DOHH2 (cell line): Measurements from ENCODE around the gene CRYBB3.

Experiments used
- H3F3A ChIP-seq: fragments of 200-600 bp; sonication (generic), shearing (Covaris generic); 2 replicates; pipeline ENCODE4 v1.6.0; 2016; ENCODE audit warnings: antibody characterized with exemption, mild to moderate bottlenecking; ENCODE audit not compliant: control insufficient read depth, insufficient read depth
- H3K27ac ChIP-seq: fragments of 200-600 bp; sonication (generic); 2 replicates; pipeline ENCODE4 v1.5.1; 2014; ENCODE audit warnings: low read depth, mild to moderate bottlenecking, low read length, moderate library complexity
- H3K27me3 ChIP-seq: fragments of 200-600 bp; sonication (generic); 2 replicates; pipeline ENCODE4 v1.6.1; 2014; ENCODE audit warnings: mild to moderate bottlenecking, low read length, mixed read lengths; ENCODE audit not compliant: control insufficient read depth
- H3K36me3 ChIP-seq: fragments of 200-600 bp; sonication (generic); 2 replicates; pipeline ENCODE4 v1.6.1; 2014; ENCODE audit warnings: mild to moderate bottlenecking, low read length, moderate library complexity, mixed read lengths; ENCODE audit not compliant: control insufficient read depth
- H3K4me1 ChIP-seq: fragments of 200-600 bp; sonication (generic); 2 replicates; pipeline ENCODE4 v1.6.1; 2014; ENCODE audit warnings: mild to moderate bottlenecking, low read length, mixed read lengths; ENCODE audit not compliant: control insufficient read depth
- H3K4me2 ChIP-seq: fragments of 200-600 bp; sonication (generic); 2 replicates; pipeline ENCODE4 v1.6.0; 2014; ENCODE audit warnings: mild to moderate bottlenecking, low read length, moderate library complexity
- H3K4me3 ChIP-seq: fragments of 200-600 bp; sonication (generic); 2 replicates; pipeline ENCODE4 v1.5.1; 2014; ENCODE audit warnings: mild to moderate bottlenecking, low read length, mixed read lengths
- H3K79me2 ChIP-seq: fragments of 200-600 bp; sonication (generic); 2 replicates; pipeline ENCODE4 v1.6.1; 2014; ENCODE audit warnings: mild to moderate bottlenecking, low read length, mixed read lengths; ENCODE audit not compliant: control insufficient read depth
- H3K9me2 ChIP-seq: fragments of 200-600 bp; sonication (generic); replicated peaks from 2 replicates; pipeline ENCODE4 v1.6.1; 2014; ENCODE audit warnings: mild to moderate bottlenecking, low read length, mixed read lengths; ENCODE audit not compliant: control insufficient read depth
- H3K9me3 ChIP-seq: fragments of 200-600 bp; sonication (generic); 2 replicates; pipeline ENCODE4 v1.6.1; 2014; ENCODE audit warnings: antibody characterized with exemption, low read length, mixed read lengths; ENCODE audit not compliant: control insufficient read depth, insufficient read depth
- H4K20me1 ChIP-seq: fragments of 200-600 bp; sonication (generic); 2 replicates; pipeline ENCODE4 v1.6.0; 2014; ENCODE audit warnings: low read depth, mild to moderate bottlenecking, antibody characterized with exemption, low read length, moderate library complexity; ENCODE audit not compliant: control insufficient read depth, insufficient read depth
- CTCF ChIP-seq: fragments of 200-600 bp; sonication (generic); IDR thresholded peaks from one replicate; pipeline ENCODE4 v1.5.1; 2014; ENCODE audit warnings: antibody characterized with exemption, mild to moderate bottlenecking, low read depth, low read length; ENCODE audit not compliant: poor library complexity, severe bottlenecking
- EZH2phosphoT487 ChIP-seq: fragments of 200-600 bp; sonication (generic); IDR thresholded peaks from 2 replicates; pipeline ENCODE4 v1.6.1; 2017; ENCODE audit warnings: borderline replicate concordance, mild to moderate bottlenecking, antibody characterized with exemption, low read length, moderate library complexity, mixed read lengths

The CRYBB3 gene

GRCh38 chr22:25210793-25211192 is 11.1 kb downstream of the CRYBB3 start:
- H3F3A ChIP-seq = no peaks in the 10 kb centered on the region
- H3K27me3 ChIP-seq = no peaks in the 10 kb centered on the region
- no peaks in the 10 kb centered on the region for H3K4me1 ChIP-seq
- H3K9me3 ChIP-seq = no peaks in the 10 kb centered on the region
- TF ChIP-seq CTCF = no peak
- TF ChIP-seq EZH2phosphoT487 = no peak
- no peak overlapping the region for H3K4me3 ChIP-seq
- no peak overlapping the region for H3K27ac ChIP-seq
- H3K36me3 ChIP-seq = no peaks in the 10 kb centered on the region
- H3K9me2 ChIP-seq = no peaks in the 10 kb centered on the region
- H3K4me2 ChIP-seq = no peak overlapping the region
- H4K20me1 ChIP-seq = no peaks in the 10 kb centered on the region
- no peaks in the 10 kb centered on the region for H3K79me2 ChIP-seq

GRCh38 chr22:25212337-25212736 is 12.7 kb downstream of the CRYBB3 start:
- Histone ChIP-seq H3K27ac (no peak overlapping the region), H3F3A (no peaks in the 10 kb centered on the region), H3K9me2 (no peaks in the 10 kb centered on the region), H3K4me2 (no peak overlapping the region), H3K4me3 (no peak overlapping the region), H3K79me2 (no peaks in the 10 kb centered on the region), H4K20me1 (no peaks in the 10 kb centered on the region), H3K4me1 (no peaks in the 10 kb centered on the region), H3K9me3 (no peaks in the 10 kb centered on the region), H3K36me3 (no peaks in the 10 kb centered on the region), H3K27me3 (no peaks in the 10 kb centered on the region)
- TF ChIP-seq EZH2phosphoT487 (no peak), CTCF (no peak)

- H3K9me3 ChIP-seq = no peaks in the 10 kb centered on the region
- no peak overlapping the region for H3K4me2 ChIP-seq
- H3K4me1 ChIP-seq = no peaks in the 10 kb centered on the region
- H3K27ac ChIP-seq = no peak overlapping the region
- H3K36me3 ChIP-seq = no peaks in the 10 kb centered on the region
- H4K20me1 ChIP-seq = no peaks in the 10 kb centered on the region
- no peak for TF ChIP-seq EZH2phosphoT487
- TF ChIP-seq CTCF = no peak
- H3K4me3 ChIP-seq = no peak overlapping the region
- no peaks in the 10 kb centered on the region for H3F3A ChIP-seq
- H3K27me3 ChIP-seq = no peaks in the 10 kb centered on the region
- H3K9me2 ChIP-seq = no peaks in the 10 kb centered on the region
- H3K79me2 ChIP-seq = no peaks in the 10 kb centered on the region
Measured at GRCh38 chr22:25213221-25213620, 13.6 kb downstream of the CRYBB3 start.

- Histone ChIP-seq H3K4me1 (no peaks in the 10 kb centered on the region), H3K79me2 (no peaks in the 10 kb centered on the region), H3K9me3 (no peaks in the 10 kb centered on the region), H3K9me2 (no peaks in the 10 kb centered on the region), H4K20me1 (no peaks in the 10 kb centered on the region), H3K4me2 (no peak overlapping the region), H3K4me3 (no peak overlapping the region), H3K36me3 (no peaks in the 10 kb centered on the region), H3K27ac (no peak overlapping the region), H3K27me3 (no peaks in the 10 kb centered on the region), H3F3A (no peaks in the 10 kb centered on the region)
- TF ChIP-seq EZH2phosphoT487 = no peak
Measured at GRCh38 chr22:25216230-25216629, 16.6 kb downstream of the CRYBB3 start.
